ENCODE measurements around the gene CLTC. TPM values are rescaled to one million over a fixed set of nuclear protein-coding genes. Genes with fewer than 3 reads are reported as not detected.

Gene CLTC
- total and polyA plus RNA-seq, 2 experiments from 2014 or later, result 107 to 344 TPM

- TF ChIP-seq ZNF462 (CRISPR knock-in tag; IDR thresholded peaks at IDR 0.05) (no peak), STAT1 (IDR thresholded peaks at IDR 0.05; ENCODE audit: unreplicated experiment) (no peak), REST (IDR thresholded peaks at IDR 0.05; ENCODE audit: unreplicated experiment) (no peak), EZH2 (IDR thresholded peaks at IDR 0.05; ENCODE audit: low read depth, unreplicated experiment) (no peak)
Observed at GRCh38 chr17:59649886-59650285, 30.2 kb downstream of the CLTC start (continued).

- H3K4me1 Mint-ChIP-seq, result no peaks in the 10 kb centered on the region
- Histone ChIP-seq H3K9me2 (ENCODE audit: insufficient read depth) (no peaks in the 10 kb centered on the region), H3K79me2 (replicated peaks; ENCODE audit: insufficient read depth) (peaks cover 42% of the 10 kb centered on the region), H3K27ac (ENCODE audit: low read depth) (no peak overlapping the region), H3K4me3 (no peak overlapping the region), H3F3A (replicated peaks; ENCODE audit: low read depth) (no peaks in the 10 kb centered on the region), H3K4me2 (no peak overlapping the region), H4K20me1 (replicated peaks; ENCODE audit: insufficient read depth) (peaks cover 7% of the 10 kb centered on the region; the same call in 1 of the 2 replicates), H3K27me3 (ENCODE audit: insufficient read depth) (no peaks in the 10 kb centered on the region), H2AFZ (no peak overlapping the region), H3K4me1 (ENCODE audit: insufficient read depth) (no peaks in the 10 kb centered on the region), H3K36me3 (ENCODE audit: insufficient read depth) (peaks cover 46% of the 10 kb centered on the region; the same call in 1 of the 2 replicates)
- no peak for TF ChIP-seq REST (IDR thresholded peaks at IDR 0.05; ENCODE audit: unreplicated experiment)
- TF ChIP-seq ZNF114 (CRISPR knock-in tag; IDR thresholded peaks at IDR 0.05), result no peak
- TF ChIP-seq EZH2phosphoT487 (IDR thresholded peaks at IDR 0.05; ENCODE audit: unreplicated experiment), result no peak
- H3K4me3 Mint-ChIP-seq, result no peak overlapping the region
- no peak for DNase-seq (ENCODE audit: low spot score)
- H3K27ac Mint-ChIP-seq, result no peak overlapping the region
- H3K27me3 Mint-ChIP-seq (ENCODE audit: insufficient read depth, low read depth, poor library complexity), result no peaks in the 10 kb centered on the region
- no peaks in the 10 kb centered on the region for H3K9me3 Mint-ChIP-seq
- peaks cover 82% of the 10 kb centered on the region for H3K36me3 Mint-ChIP-seq (ENCODE audit: low read depth)
- ATAC-seq, result no peak
Observed at GRCh38 chr17:59650642-59651041, 30.9 kb downstream of the CLTC start.
